Measurements from ENCODE around the gene SPAG8. TPM values are rescaled to one million over a fixed set of nuclear protein-coding genes. Genes with fewer than 3 reads are reported as not detected.

Gene SPAG8
- polyA plus RNA-seq, 2 of the 4 experiments (the other 2 are of a cell fraction) = 0.31 to 0.45 TPM

DNA sequence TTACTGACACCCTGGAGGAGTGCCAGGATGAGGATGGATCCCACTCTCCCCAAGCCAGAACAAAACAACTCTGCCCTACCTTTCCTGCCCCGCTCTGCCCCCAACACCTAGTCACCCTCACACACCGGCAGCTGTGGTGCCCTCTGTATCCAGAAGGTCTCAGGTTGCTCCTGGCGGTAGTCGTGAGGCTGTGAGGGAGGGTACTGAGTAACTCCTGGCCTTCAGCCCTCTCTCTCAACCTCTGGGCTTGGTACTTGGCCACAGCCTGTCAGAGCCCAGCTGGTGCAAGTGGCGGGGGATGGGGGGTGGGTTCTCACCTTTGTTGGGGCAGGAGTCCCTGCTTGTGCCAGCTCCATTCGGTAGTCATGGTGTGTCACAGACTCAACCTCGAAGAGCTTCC, 1.9 kb downstream of the SPAG8 start:
- H3K9me3 ChIP-seq = no peaks in the 10 kb centered on the region
- no peak for DNase-seq (ENCODE audit: low read depth in 1 of 2, low spot score in 1 of 2)
- peaks cover 21% of the 10 kb centered on the region for H3K4me1 ChIP-seq
- WGBS (ENCODE audit: missing lambda C conversion rate) = 87% methylated on average over 6 of the region's 7 CpGs
- no peak for ATAC-seq
- H3K27ac ChIP-seq = no peak overlapping the region
- no peak overlapping the region for H3K4me3 ChIP-seq
- no peak overlapping the region for H3K4me2 ChIP-seq
- TF ChIP-seq, protein P1, sequence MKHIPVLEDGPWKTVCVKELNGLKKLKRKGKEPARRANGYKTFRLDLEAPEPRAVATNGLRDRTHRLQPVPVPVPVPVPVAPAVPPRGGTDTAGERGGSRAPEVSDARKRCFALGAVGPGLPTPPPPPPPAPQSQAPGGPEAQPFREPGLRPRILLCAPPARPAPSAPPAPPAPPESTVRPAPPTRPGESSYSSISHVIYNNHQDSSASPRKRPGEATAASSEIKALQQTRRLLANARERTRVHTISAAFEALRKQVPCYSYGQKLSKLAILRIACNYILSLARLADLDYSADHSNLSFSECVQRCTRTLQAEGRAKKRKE (CRISPR knock-in tag; IDR thresholded peaks at IDR 0.05; ENCODE audit: low read depth) = no peak
- TF ChIP-seq ZNF302 (CRISPR knock-in tag; IDR thresholded peaks at IDR 0.05) (no peak), JUN (IDR thresholded peaks at IDR 0.05) (no peak)
- ChIA-PET POLR2A (no interaction called here), CTCF (interaction anchor here (0.9 to 7.2 kb wide), 6 partner anchors 10 to 72 kb away, joined by 3 to 68 read pairs (median 24); partner anchors contain the start of genes FAM221B, NPR2 and TMEM8B)
- FAIRE-seq = no peak

DNA sequence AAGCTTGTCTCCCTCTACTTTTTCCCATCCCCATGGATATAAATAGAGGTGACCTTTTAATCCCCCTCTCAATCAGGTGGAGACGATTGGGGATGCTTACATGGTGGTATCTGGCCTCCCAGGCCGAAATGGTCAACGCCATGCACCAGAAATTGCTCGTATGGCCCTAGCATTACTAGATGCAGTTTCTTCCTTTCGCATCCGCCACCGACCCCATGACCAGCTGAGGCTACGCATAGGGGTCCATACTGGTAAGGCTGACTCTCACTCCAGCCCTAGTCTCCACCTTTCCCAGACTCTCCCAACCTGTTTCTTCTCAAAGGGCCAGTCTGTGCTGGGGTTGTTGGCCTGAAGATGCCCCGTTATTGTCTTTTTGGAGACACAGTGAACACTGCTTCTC, 3.6 kb downstream of the SPAG8 start:
- TF ChIP-seq CHD4 (IDR thresholded peaks at IDR 0.05; ENCODE audit: borderline replicate concordance) (no peak), JUNB (IDR thresholded peaks at IDR 0.05) (no peak)
- TF ChIP-seq, protein P2, sequence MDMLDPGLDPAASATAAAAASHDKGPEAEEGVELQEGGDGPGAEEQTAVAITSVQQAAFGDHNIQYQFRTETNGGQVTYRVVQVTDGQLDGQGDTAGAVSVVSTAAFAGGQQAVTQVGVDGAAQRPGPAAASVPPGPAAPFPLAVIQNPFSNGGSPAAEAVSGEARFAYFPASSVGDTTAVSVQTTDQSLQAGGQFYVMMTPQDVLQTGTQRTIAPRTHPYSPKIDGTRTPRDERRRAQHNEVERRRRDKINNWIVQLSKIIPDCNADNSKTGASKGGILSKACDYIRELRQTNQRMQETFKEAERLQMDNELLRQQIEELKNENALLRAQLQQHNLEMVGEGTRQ (IDR thresholded peaks at IDR 0.05) = no peak
- CTCF ChIA-PET = interaction anchor here (0.6 to 7.2 kb wide), 4 partner anchors 18 to 74 kb away, joined by 3 to 68 read pairs (median 4); no protein-coding TSS in a partner anchor
- FAIRE-seq (no peak), ATAC-seq (no peak), DNase-seq (ENCODE audit: low read depth in 1 of 2, low spot score in 1 of 2) (no peak)
- no peak overlapping the region for H3K4me3 ChIP-seq
- H3K9me3 ChIP-seq = no peaks in the 10 kb centered on the region
- POLR2A ChIA-PET = no interaction called here
- no peak overlapping the region for H3K27ac ChIP-seq
- no peak overlapping the region for H3K4me2 ChIP-seq
- peaks cover 13% of the 10 kb centered on the region for H3K4me1 ChIP-seq
- 96% methylated on average over 9 of the region's 9 CpGs for WGBS (ENCODE audit: missing lambda C conversion rate)

DNA sequence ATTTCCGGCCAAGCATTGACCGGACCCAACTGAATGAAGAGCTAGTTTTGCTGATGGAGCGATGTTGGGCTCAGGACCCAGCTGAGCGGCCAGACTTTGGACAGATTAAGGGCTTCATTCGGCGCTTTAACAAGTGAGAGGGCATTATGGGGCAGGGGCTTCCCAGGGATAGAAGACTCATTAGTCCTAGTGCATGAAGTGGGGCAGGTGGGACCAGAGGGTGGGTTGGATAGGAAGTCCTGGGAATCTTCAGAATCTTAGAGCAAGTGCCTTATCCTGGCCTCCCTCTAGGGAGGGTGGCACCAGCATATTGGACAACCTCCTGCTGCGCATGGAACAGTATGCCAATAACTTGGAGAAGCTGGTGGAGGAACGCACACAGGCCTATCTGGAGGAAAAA, 6.0 kb downstream of the SPAG8 start:
- DNase-seq (ENCODE audit: low read depth in 1 of 2, low spot score in 1 of 2) = no peak
- no peak for ATAC-seq
- TF ChIP-seq, protein P1 (CRISPR knock-in tag; IDR thresholded peaks at IDR 0.05; ENCODE audit: low read depth) = no peak
- TF ChIP-seq, protein P2 (IDR thresholded peaks at IDR 0.05) = no peak
- TF ChIP-seq MYC (IDR thresholded peaks at IDR 0.05; ENCODE audit: borderline replicate concordance, low read length) = no peak
- no peak for TF ChIP-seq ZSCAN20 (CRISPR knock-in tag; IDR thresholded peaks at IDR 0.05)
- no peak for TF ChIP-seq JUN (IDR thresholded peaks at IDR 0.05)
- TF ChIP-seq ZFP36 (IDR thresholded peaks at IDR 0.05; ENCODE audit: borderline replicate concordance, partially characterized antibody) = no peak
- no peak for TF ChIP-seq SMC3 (IDR thresholded peaks at IDR 0.05)
- TF ChIP-seq, protein P3, sequence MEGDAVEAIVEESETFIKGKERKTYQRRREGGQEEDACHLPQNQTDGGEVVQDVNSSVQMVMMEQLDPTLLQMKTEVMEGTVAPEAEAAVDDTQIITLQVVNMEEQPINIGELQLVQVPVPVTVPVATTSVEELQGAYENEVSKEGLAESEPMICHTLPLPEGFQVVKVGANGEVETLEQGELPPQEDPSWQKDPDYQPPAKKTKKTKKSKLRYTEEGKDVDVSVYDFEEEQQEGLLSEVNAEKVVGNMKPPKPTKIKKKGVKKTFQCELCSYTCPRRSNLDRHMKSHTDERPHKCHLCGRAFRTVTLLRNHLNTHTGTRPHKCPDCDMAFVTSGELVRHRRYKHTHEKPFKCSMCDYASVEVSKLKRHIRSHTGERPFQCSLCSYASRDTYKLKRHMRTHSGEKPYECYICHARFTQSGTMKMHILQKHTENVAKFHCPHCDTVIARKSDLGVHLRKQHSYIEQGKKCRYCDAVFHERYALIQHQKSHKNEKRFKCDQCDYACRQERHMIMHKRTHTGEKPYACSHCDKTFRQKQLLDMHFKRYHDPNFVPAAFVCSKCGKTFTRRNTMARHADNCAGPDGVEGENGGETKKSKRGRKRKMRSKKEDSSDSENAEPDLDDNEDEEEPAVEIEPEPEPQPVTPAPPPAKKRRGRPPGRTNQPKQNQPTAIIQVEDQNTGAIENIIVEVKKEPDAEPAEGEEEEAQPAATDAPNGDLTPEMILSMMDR (IDR thresholded peaks at IDR 0.05) = no peak
- no peak for TF ChIP-seq CHD2 (IDR thresholded peaks at IDR 0.05; ENCODE audit: low read length, partially characterized antibody)
- TF ChIP-seq TP53 (CRISPR knock-in tag; IDR thresholded peaks at IDR 0.05) = no peak
- TF ChIP-seq, protein P4, sequence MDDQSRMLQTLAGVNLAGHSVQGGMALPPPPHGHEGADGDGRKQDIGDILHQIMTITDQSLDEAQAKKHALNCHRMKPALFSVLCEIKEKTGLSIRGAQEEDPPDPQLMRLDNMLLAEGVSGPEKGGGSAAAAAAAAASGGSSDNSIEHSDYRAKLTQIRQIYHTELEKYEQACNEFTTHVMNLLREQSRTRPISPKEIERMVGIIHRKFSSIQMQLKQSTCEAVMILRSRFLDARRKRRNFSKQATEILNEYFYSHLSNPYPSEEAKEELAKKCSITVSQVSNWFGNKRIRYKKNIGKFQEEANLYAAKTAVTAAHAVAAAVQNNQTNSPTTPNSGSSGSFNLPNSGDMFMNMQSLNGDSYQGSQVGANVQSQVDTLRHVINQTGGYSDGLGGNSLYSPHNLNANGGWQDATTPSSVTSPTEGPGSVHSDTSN (IDR thresholded peaks at IDR 0.05) = no peak
- TF ChIP-seq RNF2 (IDR thresholded peaks at IDR 0.05; ENCODE audit: borderline replicate concordance, low read depth) = no peak
- no peak for TF ChIP-seq CEBPB (IDR thresholded peaks at IDR 0.05)
- TF ChIP-seq JUNB (IDR thresholded peaks at IDR 0.05) = no peak
- H3K4me3 ChIP-seq = no peak overlapping the region
- FAIRE-seq = no peak
- no peaks in the 10 kb centered on the region for H3K9me3 ChIP-seq
- H3K27ac ChIP-seq = no peak overlapping the region
- H3K4me1 ChIP-seq = no peaks in the 10 kb centered on the region
- ChIA-PET POLR2A (no interaction called here), CTCF (interaction anchor here (0.6 to 9.8 kb wide), 6 partner anchors 9 to 212 kb away, joined by 4 to 91 read pairs (median 6); no protein-coding TSS in a partner anchor)
- no peak overlapping the region for H3K4me2 ChIP-seq
- 97% methylated on average over 8 of the region's 8 CpGs for WGBS (ENCODE audit: missing lambda C conversion rate)
